Measurements from ENCODE around the gene C19orf47.

The C19orf47 gene

GRCh38 chr19:40320558-40320935 lies 27.6 kb downstream of the C19orf47 start:
- DNase-seq (ENCODE audit: low read depth, low spot score), result no peak

- DNase-seq (ENCODE audit: low read depth, low spot score), result no peak
These were observed 30.9 kb downstream of the C19orf47 start for GRCh38 chr19:40317338-40317737.

GRCh38 chr19:40315812-40316470 lies 32.3 kb downstream of the C19orf47 start:
- no peak for DNase-seq (ENCODE audit: low read depth, low spot score)

- no peak for DNase-seq (ENCODE audit: low read depth, low spot score)
These were observed 33.5 kb downstream of the C19orf47 start for GRCh38 chr19:40314656-40315055.

GRCh38 chr19:40313229-40313983 lies 34.8 kb downstream of the C19orf47 start:
- DNase-seq (ENCODE audit: low read depth, low spot score), result no peak

- DNase-seq (ENCODE audit: low read depth, low spot score), result no peak
These were observed 35.7 kb downstream of the C19orf47 start for GRCh38 chr19:40312533-40312932.

GRCh38 chr19:40309666-40310065 lies 38.5 kb downstream of the C19orf47 start:
- no peak for DNase-seq (ENCODE audit: low read depth, low spot score)

GRCh38 chr19:40305403-40305802 lies 42.8 kb downstream of the C19orf47 start:
- peak; percentile 90 for DNase-seq (ENCODE audit: low read depth, low spot score)

- no peak for DNase-seq (ENCODE audit: low read depth, low spot score)
These were observed 43.9 kb downstream of the C19orf47 start for GRCh38 chr19:40304306-40304705.

- DNase-seq (ENCODE audit: low read depth, low spot score), result no peak
These were observed 44.4 kb downstream of the C19orf47 start for GRCh38 chr19:40303765-40304164.

GRCh38 chr19:40302224-40303011 lies 45.8 kb downstream of the C19orf47 start:
- no peak for DNase-seq (ENCODE audit: low read depth, low spot score)

GRCh38 chr19:40300668-40301067 lies 47.5 kb downstream of the C19orf47 start:
- DNase-seq (ENCODE audit: low read depth, low spot score), result no peak

GRCh38 chr19:40298026-40298425 lies 50.2 kb downstream of the C19orf47 start:
- no peak for DNase-seq (ENCODE audit: low read depth, low spot score)

GRCh38 chr19:40294560-40294959 lies 53.6 kb downstream of the C19orf47 start:
- no peak for DNase-seq (ENCODE audit: low read depth, low spot score)

GRCh38 chr19:40286971-40287421 lies 61.2 kb downstream of the C19orf47 start:
- DNase-seq (ENCODE audit: low read depth, low spot score), result no peak

- DNase-seq (ENCODE audit: low read depth, low spot score), result no peak
These were observed 61.8 kb downstream of the C19orf47 start for GRCh38 chr19:40286235-40286970.

- DNase-seq (ENCODE audit: low read depth, low spot score), result peak; percentile 100
These were observed 62.6 kb downstream of the C19orf47 start for GRCh38 chr19:40285353-40286234.

- DNase-seq (ENCODE audit: low read depth, low spot score), result peak; percentile 38
These were observed 63.5 kb downstream of the C19orf47 start, which contains the start of gene AKT2 for GRCh38 chr19:40284501-40285352. AKT2 (minus strand) TSS chr19:40285345; CDS start chr19:40265267, 20,078 bp downstream.

- DNase-seq (ENCODE audit: low read depth, low spot score), result no peak
These were observed 64.0 kb downstream of the C19orf47 start for GRCh38 chr19:40284251-40284500.

Measured in astrocyte of the hippocampus (primary cell).